NCI-H748 (cell line): ENCODE data around the gene SQSTM1.
"Not testable (repeated sequence)": the region's sequence is repeated elsewhere in the genome, so short reads cannot be mapped to it uniquely, and the experiment has no call there.

Source experiments
- DNase-seq: peaks from one replicate; lab custom pipeline; 2025; ENCODE audit not compliant: unreplicated experiment; lab: John Stamatoyannopoulos, UW

The SQSTM1 gene

DNA sequence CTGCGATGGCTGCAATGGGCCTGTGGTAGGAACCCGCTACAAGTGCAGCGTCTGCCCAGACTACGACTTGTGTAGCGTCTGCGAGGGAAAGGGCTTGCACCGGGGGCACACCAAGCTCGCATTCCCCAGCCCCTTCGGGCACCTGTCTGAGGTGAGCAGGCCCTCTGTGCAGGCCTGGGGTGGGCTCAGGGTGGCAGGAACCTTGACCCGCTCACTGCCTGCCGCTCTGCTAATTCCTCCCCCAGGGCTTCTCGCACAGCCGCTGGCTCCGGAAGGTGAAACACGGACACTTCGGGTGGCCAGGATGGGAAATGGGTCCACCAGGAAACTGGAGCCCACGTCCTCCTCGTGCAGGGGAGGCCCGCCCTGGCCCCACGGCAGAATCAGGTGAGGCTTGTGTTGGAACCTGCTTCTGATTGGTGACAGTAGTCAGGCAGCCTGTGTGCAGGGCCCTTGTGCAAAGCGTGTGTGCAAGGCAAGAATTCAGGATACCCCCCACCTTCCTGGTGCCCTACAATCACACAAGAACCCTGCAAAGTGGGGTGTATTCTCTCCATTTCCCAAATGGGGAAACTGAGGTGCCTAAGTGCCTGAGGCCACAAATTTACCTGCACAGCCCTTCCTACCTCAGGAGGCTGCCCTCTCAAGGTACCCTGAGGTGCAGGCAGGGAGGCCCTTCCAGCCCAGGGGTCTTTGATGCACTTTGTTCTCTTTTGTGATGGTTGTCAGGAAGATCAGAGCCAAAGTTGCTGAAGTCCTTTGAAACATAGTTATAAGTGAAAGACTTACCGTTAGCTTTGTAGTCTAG lies 3.4 kb downstream of the SQSTM1 start:
- DNase-seq, result no peak

DNA sequence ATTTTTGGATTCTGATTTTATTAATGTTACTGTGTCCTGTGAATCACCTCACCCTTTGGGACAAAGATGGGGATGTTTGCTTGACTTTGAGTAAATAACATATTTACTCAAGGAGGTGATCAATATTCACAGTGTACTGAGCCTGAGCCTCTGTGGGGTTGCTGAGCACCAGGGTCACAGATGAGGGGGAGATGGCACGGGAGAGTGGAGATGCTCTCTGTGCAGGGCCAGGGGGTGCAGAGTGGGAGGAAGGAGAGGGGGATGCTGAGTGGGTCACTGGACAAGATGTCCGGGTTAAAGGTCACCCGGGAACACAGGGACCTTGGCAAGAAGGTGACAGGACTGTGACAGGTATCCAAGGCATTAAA lies 4.0 kb downstream of the SQSTM1 start:
- DNase-seq, result no peak

DNA sequence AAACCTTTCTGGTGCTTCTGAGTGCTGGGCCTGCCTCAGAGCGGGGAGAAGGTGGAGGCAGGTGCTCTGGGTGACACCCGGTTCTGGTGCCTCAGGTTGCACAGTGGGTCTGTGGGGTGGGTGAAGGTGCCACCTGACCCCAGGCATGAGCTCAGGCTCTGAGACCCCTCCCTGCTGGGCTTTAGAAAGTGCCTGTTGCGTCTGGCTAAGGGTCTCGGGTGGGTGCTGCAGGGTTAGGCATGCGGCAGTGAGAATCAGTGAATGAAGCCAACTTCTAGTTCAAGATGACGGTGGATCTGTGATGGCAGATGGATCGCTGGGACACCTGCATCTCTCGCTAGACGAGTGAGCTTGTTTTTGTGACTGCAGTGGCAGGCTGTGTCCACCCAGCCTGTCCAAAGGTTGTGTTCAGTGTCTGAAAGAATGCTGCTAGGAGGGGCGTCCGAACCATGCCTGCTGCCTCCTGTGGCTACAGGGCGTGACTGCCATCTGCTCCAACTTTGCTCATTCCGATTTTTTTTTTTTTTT lies 5.0 kb downstream of the SQSTM1 start:
- DNase-seq, result no peak

DNA sequence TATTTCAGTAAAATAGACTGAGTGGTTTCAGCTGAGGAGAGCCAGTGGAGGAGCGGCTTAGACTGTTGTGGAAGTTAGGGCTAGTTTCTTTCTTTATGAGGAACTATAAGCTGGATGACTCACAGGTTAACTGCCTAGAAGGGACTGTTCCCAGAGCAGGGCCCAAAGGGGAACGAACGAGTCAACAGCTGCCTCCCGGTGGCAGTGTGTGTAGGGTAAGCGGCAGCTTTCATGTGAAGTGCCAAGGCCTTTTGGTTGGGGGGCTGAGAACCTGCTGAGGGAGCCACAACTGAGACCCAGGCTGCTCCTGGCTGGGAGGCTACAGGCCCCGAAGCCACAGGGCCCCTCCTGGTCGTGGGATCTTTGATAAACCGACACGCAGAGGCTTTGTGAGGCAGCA lies 7.0 kb downstream of the SQSTM1 start:
- DNase-seq, result no peak

DNA sequence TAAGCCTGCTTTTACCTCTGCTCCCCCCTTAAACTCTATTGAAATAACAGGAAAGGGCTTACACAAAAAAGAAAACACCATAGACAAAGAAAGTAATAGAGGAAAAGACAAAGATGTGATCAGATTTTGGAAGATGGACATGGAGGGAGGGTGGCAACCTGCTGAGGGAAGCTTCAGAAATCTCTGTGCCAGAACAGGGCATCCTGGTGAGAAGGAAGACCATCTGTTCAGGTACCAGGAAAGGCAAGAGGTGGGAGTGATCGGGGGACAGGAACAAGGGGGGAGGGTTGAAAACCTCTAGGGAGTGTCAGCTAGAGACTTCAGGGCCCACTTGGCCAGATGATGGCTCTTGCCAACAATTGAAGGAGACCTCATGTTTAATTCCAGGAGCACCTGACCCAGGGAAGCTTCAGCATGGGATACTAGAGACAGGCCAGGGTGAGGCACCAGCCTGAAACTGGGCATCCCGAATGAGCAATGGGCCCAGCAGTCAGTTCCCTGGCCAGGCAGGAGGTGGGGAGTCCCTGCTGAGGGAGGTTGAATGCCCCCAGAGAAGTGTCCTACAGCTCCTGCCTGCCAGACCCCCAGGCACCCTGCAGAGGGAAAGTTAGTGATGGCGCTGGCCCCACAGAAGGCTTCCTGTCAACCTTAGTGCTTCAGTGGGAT lies 8.2 kb downstream of the SQSTM1 start:
- DNase-seq, result no peak

DNA sequence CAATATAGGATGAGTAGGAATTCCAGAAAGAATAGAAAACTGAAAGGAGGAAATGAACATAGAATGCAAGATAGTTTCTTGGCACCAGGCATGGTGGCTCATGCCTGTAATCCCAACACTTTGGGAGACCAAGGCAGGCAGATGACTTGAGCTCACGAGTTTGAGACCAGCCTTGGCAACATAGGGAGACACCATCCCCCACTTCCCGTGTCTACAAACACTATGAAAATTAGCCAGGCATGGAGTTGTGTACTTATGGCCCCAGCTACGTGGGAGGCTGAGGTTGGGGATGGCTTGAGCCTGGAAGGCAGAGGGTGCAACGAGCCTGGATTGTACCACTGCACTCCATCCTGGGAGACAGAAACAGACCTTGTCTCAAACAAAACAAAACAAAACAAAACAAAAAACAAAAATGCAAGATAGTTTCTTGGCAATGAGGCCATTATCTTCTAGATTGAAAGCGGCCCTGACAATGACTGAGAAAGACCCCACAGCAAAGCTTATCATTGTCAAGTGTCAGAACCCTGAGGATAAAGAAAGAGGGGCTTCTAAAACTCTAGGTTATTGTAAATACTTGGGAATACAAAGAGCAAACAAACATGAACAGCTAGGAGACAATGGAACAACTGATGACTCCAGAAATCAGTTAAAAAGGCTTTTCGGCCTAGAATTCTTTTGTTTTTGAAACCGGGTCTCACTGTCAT lies 9.2 kb downstream of the SQSTM1 start:
- DNase-seq, result no peak

DNA sequence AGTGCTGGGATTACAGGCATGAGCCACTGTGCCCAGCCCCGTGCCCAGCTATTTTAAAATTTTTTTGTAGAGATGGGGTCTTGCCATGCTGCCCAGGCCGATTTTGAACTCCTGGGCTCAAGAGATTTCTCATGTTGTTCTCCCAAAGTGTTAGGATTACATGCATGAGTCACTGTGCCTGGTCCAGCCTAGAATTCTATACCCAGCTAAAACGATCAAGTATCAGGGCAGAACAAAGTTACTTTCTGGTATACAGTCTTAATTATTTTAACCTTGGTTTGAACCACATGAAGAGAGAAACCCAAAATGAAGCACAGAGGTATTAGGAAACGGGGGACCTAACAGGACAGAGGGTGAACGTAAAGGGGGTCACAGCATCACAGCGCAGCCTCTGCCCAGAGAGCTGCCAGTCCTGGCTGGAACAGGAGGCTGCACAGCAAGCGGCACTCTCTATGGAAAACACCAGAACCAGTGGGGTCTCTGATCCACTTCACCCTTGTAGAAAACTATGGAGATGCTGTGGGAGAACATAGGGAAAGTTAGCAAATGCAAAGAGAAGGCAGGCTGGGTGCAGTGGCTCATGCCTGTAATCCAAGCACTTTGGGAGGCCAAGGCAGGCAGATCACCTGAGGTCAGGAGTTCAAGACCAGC lies 10.2 kb downstream of the SQSTM1 start:
- DNase-seq, result no peak

DNA sequence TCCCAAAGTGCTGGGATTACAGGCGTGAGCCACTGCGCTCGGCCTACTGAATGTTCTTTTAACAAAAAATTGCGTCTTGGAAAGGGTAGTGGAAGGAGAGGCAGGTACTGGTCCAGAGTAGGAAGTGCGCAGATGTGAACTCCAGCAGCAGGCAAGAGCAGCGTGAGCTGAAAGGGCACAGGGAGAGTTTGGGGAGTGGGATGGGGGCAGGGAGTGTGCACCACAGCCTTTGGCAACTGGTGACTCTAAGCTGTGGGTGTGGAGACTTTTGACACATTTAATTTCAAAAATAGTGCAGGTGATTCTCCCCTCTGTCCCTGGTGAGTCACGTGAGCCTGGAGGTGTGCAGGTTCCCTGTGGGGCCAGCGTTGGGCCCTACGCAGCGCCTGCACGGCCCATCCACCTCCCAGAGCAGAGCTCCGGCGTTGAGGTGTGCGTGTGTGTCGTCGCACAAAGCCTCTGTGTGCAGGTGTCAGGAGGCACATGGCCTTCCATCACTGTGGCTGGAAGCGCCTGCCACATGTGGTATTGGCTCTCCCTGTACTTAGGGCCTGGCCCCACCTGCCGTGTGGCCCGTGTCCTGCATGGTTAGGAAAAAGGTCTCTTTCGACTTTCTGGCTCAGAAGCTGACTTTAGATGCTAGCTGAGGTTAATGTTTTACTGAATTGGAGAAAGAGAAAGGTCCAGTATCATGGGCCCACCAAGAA lies 11.5 kb downstream of the SQSTM1 start:
- no peak for DNase-seq

DNA sequence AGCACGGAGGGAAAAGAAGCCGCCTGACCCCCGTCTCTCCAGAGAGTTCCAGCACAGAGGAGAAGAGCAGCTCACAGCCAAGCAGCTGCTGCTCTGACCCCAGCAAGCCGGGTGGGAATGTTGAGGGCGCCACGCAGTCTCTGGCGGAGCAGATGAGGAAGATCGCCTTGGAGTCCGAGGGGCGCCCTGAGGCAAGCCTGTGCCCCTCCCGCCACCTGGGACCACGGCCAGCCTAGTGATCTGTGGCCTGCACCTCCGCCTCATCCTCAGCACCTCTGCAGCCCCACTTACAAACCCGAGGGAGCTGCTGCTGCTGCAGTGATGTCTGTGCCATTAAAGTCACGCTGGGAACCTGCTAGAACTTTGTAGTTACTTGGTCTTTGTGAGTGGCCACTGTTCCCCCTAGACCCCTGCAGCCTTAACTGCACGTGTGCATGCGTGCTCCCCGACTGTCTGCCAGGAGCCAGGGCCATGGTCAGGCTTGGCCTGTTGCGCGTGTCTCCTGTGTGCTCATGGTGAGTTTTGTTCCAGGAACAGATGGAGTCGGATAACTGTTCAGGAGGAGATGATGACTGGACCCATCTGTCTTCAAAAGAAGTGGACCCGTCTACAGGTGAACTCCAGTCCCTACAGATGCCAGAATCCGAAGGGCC lies 12.5 kb downstream of the SQSTM1 start:
- DNase-seq, result no peak

DNA sequence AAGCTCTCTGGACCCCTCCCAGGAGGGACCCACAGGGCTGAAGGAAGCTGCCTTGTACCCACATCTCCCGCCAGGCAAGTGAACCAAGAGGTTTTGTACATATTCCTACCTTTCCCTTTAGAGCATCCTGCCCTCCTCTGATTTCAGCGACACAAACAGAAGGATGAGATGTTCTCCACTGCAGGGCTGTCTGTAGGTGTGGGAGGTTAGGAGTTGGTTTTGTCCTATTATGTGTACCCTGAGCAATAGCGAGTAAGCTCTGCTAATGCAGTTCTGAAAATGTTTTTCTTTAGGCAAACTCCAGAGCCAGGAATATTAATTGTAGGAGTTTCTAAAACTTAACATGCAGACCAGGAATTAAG lies 13.0 kb downstream of the SQSTM1 start:
- no peak for DNase-seq

DNA sequence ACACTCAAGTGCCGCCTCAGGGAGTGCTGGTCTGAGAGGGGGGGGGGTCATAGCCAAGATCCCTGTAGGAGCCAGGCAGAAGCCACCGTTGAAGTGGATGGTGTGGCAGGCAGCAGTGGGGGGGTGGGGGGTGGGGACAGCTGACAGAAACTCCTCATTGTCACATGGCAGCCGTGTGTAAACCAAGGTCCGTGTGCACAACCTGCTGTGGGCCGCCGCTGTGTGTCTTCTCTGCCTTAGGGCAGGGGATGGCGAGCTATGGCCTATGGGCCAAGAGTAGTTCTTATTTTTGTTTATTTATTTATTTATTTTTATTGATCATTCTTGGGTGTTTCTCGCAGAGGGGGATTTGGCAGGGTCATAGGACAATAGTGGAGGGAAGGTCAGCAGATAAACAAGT lies 13.4 kb downstream of the SQSTM1 start:
- no peak for DNase-seq

DNA sequence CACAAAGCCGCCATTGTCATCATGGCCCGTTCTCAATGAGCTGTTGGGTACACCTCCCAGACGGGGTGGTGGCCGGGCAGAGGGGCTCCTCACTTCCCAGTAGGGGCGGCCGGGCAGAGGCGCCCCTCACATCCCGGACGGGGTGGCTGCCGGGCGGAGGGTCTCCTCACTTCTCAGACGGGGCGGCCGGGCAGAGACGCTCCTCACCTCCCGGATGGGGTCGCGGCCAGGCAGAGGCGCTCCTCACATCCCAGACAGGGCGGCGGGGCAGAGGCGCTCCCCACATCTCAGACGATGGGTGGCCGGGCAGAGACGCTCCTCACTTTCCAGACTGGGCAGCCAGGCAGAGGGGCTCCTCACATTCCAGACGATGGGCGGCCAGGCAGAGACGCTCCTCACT lies 14.2 kb downstream of the SQSTM1 start:
- not testable (repeated sequence) for DNase-seq

DNA sequence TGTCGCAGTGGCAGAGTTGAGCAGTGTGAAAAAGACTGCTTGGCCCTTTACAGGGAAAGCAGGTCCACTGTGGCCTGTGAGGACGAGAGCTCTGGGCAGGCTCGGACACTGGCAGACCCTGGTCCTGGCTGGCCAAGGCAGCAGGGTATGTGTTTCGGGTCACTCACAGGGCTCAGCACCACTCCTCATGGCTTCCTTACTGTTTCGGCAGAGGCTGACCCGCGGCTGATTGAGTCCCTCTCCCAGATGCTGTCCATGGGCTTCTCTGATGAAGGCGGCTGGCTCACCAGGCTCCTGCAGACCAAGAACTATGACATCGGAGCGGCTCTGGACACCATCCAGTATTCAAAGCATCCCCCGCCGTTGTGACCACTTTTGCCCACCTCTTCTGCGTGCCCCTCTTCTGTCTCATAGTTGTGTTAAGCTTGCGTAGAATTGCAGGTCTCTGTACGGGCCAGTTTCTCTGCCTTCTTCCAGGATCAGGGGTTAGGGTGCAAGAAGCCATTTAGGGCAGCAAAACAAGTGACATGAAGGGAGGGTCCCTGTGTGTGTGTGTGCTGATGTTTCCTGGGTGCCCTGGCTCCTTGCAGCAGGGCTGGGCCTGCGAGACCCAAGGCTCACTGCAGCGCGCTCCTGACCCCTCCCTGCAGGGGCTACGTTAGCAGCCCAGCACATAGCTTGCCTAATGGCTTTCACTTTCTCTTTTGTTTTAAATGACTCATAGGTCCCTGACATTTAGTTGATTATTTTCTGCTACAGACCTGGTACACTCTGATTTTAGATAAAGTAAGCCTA lies 15.7 kb downstream of the SQSTM1 start:
- DNase-seq, result no peak

DNA sequence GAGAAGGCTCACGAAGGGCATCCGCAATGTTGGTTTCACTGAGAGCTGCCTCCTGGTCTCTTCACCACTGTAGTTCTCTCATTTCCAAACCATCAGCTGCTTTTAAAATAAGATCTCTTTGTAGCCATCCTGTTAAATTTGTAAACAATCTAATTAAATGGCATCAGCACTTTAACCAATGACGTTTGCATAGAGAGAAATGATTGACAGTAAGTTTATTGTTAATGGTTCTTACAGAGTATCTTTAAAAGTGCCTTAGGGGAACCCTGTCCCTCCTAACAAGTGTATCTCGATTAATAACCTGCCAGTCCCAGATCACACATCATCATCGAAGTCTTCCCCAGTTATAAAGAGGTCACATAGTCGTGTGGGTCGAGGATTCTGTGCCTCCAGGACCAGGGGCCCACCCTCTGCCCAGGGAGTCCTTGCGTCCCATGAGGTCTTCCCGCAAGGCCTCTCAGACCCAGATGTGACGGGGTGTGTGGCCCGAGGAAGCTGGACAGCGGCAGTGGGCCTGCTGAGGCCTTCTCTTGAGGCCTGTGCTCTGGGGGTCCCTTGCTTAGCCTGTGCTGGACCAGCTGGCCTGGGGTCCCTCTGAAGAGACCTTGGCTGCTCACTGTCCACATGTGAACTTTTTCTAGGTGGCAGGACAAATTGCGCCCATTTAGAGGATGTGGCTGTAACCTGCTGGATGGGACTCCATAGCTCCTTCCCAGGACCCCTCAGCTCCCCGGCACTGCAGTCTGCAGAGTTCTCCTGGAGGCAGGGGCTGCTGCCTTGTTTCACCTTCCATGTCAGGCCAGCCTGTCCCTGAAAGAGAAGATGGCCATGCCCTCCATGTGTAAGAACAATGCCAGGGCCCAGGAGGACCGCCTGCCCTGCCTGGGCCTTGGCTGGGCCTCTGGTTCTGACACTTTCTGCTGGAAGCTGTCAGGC lies 16.6 kb downstream of the SQSTM1 start:
- no peak for DNase-seq

DNA sequence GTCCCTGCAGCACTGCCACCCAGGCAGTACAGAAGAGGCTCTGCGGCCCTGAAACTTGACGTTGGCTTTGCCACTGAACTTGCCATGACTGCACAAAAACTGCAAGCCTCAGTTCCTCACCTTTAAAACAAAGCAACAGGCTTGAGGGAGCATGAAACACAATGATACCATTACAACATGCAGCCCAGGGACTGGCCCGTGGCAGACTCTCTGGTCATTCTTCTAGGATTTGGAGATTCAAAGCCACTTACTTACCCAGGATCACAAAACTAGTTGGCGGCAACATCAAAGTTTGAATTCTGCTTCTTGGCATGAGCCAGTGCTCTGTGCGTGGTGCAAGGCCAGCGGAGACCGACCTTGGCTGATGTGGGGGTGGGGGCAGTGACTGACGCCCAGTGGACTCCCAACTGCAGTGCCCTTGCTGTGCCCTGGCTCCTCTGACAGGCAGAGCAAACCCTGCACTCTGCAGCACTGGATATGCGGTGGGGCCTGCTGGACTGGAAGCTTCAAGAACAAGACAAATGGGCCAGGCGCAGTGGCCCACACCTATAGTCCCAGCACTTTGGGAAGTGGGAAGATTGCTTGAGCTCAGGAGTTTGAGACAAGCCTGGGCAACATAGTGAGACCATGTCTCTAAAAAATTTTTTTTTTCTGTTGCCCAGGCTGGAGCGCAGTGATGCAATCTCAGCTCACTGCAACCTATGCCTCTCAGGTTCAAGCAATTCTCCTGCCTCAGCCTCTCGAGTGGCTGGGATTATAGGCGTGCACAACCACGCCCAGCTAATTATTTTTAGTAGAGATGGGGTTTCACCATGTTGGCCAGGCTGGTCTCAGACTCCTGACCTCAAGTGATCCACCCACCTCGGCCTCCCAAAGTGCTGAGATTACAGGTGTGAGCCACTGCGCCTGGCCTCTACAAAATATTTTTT lies 18.9 kb downstream of the SQSTM1 start:
- no peak for DNase-seq

DNA sequence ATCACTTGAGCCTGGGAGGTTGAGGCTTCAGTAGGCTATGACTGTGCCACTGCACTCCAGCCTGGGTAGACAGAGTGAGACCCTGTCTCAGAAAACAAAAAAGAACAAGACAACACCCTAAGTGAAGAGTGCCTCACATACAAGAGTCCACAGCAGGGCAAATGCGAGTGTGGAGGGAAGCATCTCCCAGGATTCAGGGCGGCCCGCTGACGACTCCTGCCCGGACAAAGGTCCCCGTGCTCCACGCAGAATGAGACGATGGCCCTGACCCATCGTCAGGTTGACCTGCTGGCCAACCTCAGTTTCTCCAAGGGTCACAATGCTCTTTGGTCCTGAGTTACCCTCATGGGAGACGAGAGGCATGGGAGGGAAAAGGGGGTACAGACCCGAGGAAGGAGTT lies 19.6 kb downstream of the SQSTM1 start:
- no peak for DNase-seq

DNA sequence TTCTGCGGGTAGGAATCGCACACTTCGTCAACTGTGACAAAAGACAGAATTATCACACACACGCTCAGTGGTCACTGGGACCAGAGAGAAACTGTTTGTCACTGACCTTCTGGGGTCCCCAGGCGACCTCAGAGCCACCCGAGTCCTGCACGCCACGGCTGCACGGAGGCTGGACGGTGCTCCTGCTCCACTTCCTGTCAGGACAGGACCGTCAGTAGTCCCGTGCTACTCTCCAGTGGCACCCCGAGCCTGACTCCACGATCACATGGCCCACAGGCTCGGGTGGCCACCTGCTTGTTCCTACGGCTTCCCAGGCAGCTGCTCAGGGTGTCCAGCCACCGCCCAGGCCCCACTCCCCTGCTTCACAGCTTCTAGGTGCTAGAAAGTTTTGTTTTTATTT lies 20.1 kb downstream of the SQSTM1 start:
- no peak for DNase-seq
